SH-SY5Y (cell line): Measurements from ENCODE around the gene DUSP9.

Experiments used
- GATA2 ChIP-seq: IDR thresholded peaks from 2 replicates; pipeline ENCODE4 v1.6.1; 2011; ENCODE audit warnings: mild to moderate bottlenecking, low read depth, low read length
- GATA3 ChIP-seq: IDR thresholded peaks from 2 replicates; pipeline ENCODE4 v1.6.1; 2011; ENCODE audit warnings: low read depth, mild to moderate bottlenecking, low read length, moderate library complexity

Gene DUSP9

GRCh38 chrX:153647461-153648357 lies 706 bp downstream of the DUSP9 start:
- TF ChIP-seq GATA2 (no peak), GATA3 (no peak)

- TF ChIP-seq GATA3 (no peak), GATA2 (no peak)
Measured at GRCh38 chrX:153648358-153649177, 1.6 kb downstream of the DUSP9 start.

DNA sequence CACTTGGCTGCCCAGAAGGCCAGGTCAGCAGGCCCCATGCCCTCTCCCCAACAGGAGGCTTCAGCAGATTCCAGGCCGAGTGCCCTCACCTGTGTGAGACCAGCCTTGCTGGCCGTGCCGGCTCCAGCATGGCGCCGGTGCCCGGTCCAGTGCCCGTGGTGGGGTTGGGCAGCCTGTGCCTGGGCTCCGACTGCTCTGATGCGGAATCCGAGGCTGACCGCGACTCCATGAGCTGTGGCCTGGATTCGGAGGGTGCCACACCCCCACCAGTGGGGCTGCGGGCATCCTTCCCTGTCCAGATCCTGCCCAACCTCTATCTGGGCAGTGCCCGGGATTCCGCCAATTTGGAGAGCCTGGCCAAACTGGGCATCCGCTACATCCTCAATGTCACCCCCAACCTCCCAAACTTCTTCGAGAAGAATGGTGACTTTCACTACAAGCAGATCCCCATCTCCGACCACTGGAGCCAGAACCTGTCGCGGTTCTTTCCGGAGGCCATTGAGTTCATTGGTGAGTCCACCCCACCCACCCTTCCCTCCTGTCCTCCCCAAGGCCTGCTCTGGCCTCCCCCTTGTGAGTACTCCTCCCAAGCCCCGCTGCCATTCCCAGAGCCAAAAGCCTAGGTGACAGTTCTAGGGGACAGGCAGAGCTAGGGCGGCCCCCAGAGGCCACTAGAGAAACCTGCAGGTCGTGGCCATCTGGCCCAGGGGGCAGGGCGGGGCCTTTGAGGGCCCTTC lies 2.3 kb downstream of the DUSP9 start:
- TF ChIP-seq GATA2 (no peak), GATA3 (no peak)

GRCh38 chrX:153649915-153650782 lies 3.1 kb downstream of the DUSP9 start:
- no peak for TF ChIP-seq GATA3
- TF ChIP-seq GATA2: no peak

DNA sequence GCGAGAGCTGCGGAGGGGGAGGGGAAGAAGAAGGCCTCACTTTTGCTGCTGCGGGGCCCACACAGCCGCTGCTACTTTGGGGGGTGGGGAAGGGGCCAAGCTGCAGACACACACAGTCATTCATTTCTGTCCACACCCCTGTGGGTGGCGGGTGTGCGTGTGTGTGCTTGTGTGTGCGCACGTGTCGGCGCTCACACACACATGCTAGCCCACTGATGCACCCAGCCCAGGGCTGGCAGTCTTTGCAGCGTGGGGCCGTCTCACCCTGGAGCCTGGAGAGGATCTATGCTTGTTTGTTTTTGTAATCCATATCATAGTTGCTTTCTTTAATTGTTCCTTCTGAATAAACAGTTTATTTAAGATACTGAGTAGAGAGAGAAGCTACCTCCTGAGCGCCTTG lies 4.0 kb downstream of the DUSP9 start:
- TF ChIP-seq GATA3 (no peak), GATA2 (no peak)

DNA sequence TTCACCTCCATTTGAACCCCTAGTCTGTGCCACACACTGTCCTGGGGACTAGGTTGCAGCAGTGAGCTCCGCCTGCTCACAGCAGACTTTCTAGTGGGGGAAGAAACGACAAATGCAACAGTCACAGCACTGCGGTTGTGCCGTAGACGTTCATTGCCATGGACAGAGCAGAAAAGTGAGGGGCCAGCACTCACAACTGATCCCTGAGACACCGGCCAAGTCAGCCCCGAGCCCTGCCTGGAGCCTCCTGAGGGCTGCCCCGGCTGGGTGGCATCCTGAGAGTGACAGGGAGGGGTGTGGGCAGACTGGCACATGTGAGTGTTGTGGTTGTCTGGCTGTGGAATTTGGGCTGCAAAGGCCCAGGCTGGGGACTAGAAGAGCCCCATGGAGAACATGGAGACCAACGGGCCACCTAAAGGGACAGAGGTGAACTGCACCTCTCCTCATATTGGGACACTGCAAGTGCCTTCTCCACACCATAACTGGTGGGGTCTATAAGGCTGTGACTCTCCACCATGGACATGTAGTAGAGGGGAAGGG lies 4.6 kb downstream of the DUSP9 start:
- TF ChIP-seq GATA3 (no peak), GATA2 (no peak)

GRCh38 chrX:153653556-153653955 lies 6.6 kb downstream of the DUSP9 start:
- TF ChIP-seq GATA3 (no peak), GATA2 (no peak)

DNA sequence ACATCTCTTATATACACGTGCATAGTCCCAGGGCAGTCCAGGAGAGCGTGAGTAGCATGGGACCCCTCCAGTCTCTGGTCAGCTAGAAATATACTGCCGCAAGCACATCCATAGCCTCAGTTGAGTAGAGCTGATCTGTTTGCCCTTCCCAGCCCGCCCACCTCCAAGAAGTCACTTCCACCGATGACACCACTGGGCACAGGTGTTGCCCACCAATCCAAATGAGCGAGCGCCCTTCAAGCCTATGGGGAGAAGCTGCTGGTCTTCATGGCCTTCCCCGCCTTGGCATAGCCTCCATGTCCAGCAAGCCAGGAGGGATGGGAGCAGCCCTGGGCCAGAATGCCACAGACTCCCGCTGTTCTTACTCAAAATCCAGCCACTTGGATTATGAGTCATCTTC lies 10.2 kb downstream of the DUSP9 start:
- TF ChIP-seq GATA3 (no peak), GATA2 (no peak)

GRCh38 chrX:153659268-153659667 lies 12.3 kb downstream of the DUSP9 start:
- no peak for TF ChIP-seq GATA3
- no peak for TF ChIP-seq GATA2

DNA sequence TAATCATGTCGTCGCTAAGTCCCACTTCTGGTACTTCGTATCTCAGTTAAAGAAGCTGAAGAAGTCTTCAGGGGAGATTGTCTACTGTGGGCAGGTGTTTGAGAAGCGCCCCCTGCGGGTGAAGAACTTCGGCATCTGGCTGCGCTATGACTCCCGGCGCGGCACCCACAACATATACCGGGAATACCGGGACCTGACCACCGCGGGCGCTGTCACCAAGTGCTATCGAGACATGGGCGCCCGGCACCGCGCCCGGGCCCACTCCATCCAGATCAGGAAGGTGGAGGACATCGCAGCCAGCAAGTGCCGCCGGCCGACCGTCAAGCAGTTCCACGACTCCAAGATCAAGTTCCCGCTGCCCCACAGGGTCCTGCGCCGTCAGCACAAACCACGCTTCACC lies 15.3 kb downstream of the DUSP9 start:
- TF ChIP-seq GATA3 (no peak), GATA2 (no peak)

DNA sequence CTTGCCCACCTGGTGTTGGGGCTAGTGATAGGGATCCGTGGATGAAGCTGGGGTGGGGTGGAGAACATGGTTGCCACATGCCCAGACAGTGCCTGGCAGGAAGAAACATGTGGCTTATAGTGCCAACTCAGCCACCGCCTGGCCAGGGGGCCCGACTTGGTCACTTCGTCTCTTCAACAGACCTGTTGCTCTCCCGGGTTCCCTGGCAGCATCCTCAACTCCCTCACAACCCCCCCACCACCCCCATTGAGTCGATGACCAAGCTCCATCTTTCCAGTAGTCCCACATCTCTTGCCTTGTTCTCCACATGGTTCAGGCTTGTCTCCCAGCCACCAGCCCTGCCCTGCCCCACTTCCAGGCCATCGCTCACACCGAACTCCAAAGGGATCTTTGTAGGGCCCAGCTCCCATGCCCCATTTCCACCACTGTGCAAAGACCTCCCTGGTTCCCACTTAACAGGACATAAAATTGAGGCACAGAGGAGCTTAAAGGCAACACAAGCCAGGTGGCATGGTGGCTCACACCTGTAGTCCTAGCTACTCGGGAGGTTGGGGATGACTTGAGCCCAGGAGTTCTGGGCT lies 18.8 kb downstream of the DUSP9 start:
- TF ChIP-seq GATA3 (no peak), GATA2 (no peak)

DNA sequence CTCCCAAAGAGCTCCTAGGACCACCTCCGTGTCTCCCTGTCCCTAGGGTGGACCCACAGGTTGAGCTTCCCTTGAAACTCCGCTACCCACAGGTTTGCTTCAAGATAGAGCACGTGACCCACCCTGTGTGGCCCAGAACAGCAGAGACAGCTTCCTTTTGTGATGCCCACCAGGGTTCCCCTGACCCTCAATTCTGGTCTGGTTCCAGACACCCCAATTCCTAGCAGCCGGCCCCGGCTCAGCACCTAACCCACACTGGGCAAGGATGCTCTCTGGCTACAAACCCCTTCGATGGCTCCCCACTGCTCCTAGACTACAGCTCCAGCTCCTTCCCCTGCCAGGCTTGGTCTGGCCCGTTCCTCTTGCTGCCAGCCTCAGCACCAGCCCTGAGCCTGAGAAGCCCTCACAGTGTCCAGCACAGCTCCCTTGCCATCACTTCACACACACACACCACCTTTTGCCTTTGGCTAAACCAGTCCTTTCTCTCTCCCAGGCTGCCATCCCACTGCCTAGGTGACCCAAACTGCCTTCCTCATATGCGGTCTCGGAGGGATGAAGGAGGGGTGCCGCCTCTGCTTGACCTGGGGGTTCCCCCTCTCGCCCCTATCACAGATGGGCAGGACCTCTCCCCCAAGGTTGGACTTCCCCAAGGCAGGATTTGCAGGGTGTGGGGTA lies 20.4 kb downstream of the DUSP9 start:
- TF ChIP-seq GATA2 (no peak), GATA3 (no peak)
